Measurements from ENCODE around the gene SRXN1. TPM values are rescaled to one million over a fixed set of nuclear protein-coding genes. Genes with fewer than 3 reads are reported as not detected.
A peak's percentile ranks its signal among the peaks of the same experiment; 100 is the strongest.

The SRXN1 gene
- total RNA-seq (3.2 TPM), polyA plus RNA-seq (10 to 100 TPM in 3 of 4 donors, 1 to 10 TPM in 1; 7.5 to 15.1 (median 13.1) TPM)

DNA sequence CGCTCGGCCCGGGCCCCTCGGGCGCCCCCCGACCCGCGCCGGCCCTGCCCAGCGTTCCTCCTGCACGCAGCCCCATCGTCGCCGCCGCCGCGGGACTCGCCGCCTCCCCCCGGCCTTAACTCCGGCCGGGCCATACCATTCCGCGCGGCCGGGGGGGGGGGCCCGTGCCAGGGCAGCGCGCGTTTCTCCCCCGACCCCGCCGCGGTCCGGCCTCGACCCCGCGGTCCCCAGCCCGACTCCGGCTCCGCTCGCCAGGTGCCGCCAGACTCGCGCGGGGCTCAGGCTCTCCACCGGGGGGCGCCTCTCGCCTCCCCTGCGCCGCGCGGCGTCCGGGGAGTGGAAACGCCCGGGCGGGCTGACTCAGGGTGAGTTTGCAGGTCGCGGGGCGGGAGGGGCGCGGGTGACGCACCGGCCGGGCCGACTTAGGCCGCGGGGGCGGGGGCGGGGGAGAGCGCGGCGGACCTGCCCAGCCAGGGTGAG, at the start of gene SRXN1:
Gene SRXN1 (minus strand): TSS at position 91 of the 480 bp plus-strand sequence. CDS start 15 bp downstream, at position 76.
- Histone ChIP-seq H3K27me3 (ENCODE audit: control insufficient read depth, insufficient read depth, low read length) (peaks cover 3% of the 10 kb centered on the region), H3K4me1 (ENCODE audit: control insufficient read depth, insufficient read depth, low read length, poor library complexity, severe bottlenecking) (peaks cover 24% of the 10 kb centered on the region), H3K4me3 (ENCODE audit: low read depth, low read length) (peak within 1 kb of the TSS; percentile 84), H3K36me3 (ENCODE audit: control insufficient read depth, insufficient read depth, low read length) (peaks cover 3% of the 10 kb centered on the region), H3K9me3 (ENCODE audit: control insufficient read depth in 2 of 2, low read length in 2 of 2) (no peaks in the 10 kb centered on the region), H3K27ac (ENCODE audit: insufficient read depth, low read length, poor library complexity, severe bottlenecking) (peak within 1 kb of the TSS; percentile 23)
- peak within 1 kb of the TSS; percentile 44 to 84 (median 67) for H3K27ac Mint-ChIP-seq
- peaks cover 16% of the 10 kb centered on the region for H3K27me3 Mint-ChIP-seq
- DNase-seq (peak; percentile 54 to 83 (median 64)), ATAC-seq (ENCODE audit: low read depth in 2 of 2) (peak; percentile 86 to 90)
- H3K4me3 Mint-ChIP-seq = peak within 1 kb of the TSS; percentile 83 to 93 (median 88)
- H3K4me1 Mint-ChIP-seq = peaks cover 5 to 34% (median 22%) of the 10 kb centered on the region in 4 donors
- no peaks in the 10 kb centered on the region for H3K9me3 Mint-ChIP-seq
- H3K36me3 Mint-ChIP-seq = peaks cover 7% of the 10 kb centered on the region

DNA sequence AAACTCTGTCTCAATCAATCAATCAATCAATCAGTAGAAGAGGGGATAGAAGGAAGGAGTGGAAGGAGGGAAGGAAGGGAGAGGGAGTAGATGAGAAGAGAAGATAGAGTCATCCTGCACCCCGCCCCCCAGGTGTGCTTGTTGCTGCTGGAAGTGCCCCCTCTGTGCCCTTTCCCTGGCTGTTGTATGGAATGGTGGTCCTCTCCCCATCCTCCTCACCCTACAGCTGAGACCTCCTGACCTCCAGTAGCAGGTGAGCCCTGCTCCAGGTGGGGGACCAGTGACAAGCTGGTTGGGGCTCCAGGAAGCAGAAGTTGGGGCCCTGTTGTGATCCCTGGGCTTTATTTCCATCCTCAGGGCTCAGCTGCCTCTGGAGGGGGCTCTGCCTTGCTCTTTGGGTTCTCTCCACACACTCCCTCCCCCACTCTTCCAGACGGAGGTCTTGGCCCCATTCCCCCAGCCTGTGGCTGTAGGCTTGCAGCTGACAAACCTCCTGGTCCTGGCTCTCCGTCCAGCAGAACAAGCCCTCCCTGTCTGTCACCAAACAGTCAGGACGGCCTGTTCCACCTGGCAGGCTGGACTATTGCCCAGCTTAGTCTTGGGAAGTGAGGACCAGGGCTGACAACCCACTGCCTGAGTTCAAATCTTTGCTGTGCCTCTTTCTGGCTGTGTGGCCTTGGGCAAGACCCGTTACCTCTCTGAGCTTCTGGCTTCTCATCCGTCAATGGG, 48.6 kb upstream of the SRXN1 start:
- Mint-ChIP-seq H3K4me1 (no peaks in the 10 kb centered on the region), H3K27me3 (peaks cover 6% of the 10 kb centered on the region), H3K9me3 (peaks cover 0 to 2% (median 0%) of the 10 kb centered on the region in 7 donors), H3K27ac (no peak overlapping the region), H3K36me3 (no peaks in the 10 kb centered on the region), H3K4me3 (no peak overlapping the region)
- Histone ChIP-seq H3K27ac (ENCODE audit: insufficient read depth, low read length, poor library complexity, severe bottlenecking) (no peak overlapping the region), H3K36me3 (ENCODE audit: control insufficient read depth, insufficient read depth, low read length) (no peaks in the 10 kb centered on the region), H3K4me1 (ENCODE audit: control insufficient read depth, insufficient read depth, low read length, poor library complexity, severe bottlenecking) (no peaks in the 10 kb centered on the region), H3K27me3 (ENCODE audit: control insufficient read depth, insufficient read depth, low read length) (no peaks in the 10 kb centered on the region), H3K4me3 (ENCODE audit: low read depth, low read length) (no peak overlapping the region), H3K9me3 (ENCODE audit: control insufficient read depth in 2 of 2, low read length in 2 of 2) (no peaks in the 10 kb centered on the region)
- DNase-seq (no peak), ATAC-seq (ENCODE audit: low read depth in 2 of 2) (no peak)

DNA sequence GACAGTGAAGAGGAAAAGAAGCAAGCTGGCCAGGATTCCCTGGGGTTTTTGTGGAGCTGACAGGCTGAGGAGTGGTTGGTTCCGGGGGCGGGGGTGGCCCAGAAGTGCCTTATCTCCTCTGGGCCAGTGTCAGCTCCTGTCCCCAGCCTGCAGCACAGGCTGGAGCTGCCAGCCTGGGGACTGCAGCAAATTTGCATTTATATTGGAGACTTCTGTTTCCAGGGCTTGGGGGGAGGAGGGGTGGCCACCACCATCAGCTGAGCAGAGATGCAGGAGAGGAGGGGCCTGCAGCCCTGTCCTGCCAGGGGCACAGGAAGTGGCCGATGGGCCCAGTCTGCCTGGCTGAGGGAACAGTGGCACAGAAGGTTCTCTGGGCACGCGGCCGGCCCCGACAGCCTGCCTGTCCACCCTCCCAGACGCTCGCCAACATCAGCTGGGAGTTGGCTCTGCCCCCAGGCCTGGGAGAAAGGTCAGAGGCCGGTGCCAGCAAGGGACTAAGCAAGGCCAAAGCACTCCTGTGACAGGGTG, 46.9 kb upstream of the SRXN1 start:
- H3K27me3 Mint-ChIP-seq = peaks cover under 1% of the 10 kb centered on the region
- Histone ChIP-seq H3K27ac (ENCODE audit: insufficient read depth, low read length, poor library complexity, severe bottlenecking) (no peak overlapping the region), H3K9me3 (ENCODE audit: control insufficient read depth in 2 of 2, low read length in 2 of 2) (no peaks in the 10 kb centered on the region), H3K27me3 (ENCODE audit: control insufficient read depth, insufficient read depth, low read length) (no peaks in the 10 kb centered on the region), H3K4me1 (ENCODE audit: control insufficient read depth, insufficient read depth, low read length, poor library complexity, severe bottlenecking) (no peaks in the 10 kb centered on the region), H3K36me3 (ENCODE audit: control insufficient read depth, insufficient read depth, low read length) (no peaks in the 10 kb centered on the region), H3K4me3 (ENCODE audit: low read depth, low read length) (no peak overlapping the region)
- H3K27ac Mint-ChIP-seq = no peak overlapping the region
- no peaks in the 10 kb centered on the region for H3K36me3 Mint-ChIP-seq
- H3K4me3 Mint-ChIP-seq = no peak overlapping the region
- H3K4me1 Mint-ChIP-seq = no peaks in the 10 kb centered on the region
- no peak for ATAC-seq (ENCODE audit: low read depth in 2 of 2)
- H3K9me3 Mint-ChIP-seq = no peaks in the 10 kb centered on the region
- no peak for DNase-seq

DNA sequence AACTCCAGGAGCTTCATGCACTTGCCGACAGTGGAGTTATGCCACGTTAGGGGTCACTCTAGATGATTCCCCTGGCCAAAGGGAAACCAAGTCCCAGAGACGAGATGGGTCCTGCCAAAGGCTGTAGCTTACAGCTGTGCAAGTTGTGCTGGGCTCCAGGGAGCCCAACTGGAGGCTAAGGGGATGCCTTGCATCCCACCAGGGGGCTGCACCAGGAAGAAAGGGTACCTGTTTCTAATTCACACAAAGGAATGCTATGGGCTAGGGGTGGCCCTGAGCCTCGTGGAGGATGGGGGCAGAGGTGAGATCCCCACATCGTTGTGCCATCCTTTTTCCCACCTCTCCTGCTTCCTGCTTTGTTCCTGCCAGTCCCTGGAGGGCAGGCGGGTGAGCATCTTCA, 46.3 kb upstream of the SRXN1 start:
- no peak for DNase-seq
- H3K4me1 Mint-ChIP-seq = no peaks in the 10 kb centered on the region
- no peaks in the 10 kb centered on the region for H3K4me1 ChIP-seq (ENCODE audit: control insufficient read depth, insufficient read depth, low read length, poor library complexity, severe bottlenecking)
- ATAC-seq (ENCODE audit: low read depth in 2 of 2) = no peak
- no peaks in the 10 kb centered on the region for H3K36me3 Mint-ChIP-seq
- H3K27ac ChIP-seq (ENCODE audit: insufficient read depth, low read length, poor library complexity, severe bottlenecking) = no peak overlapping the region
- H3K4me3 Mint-ChIP-seq = no peak overlapping the region
- H3K9me3 ChIP-seq (ENCODE audit: control insufficient read depth in 2 of 2, low read length in 2 of 2) = no peaks in the 10 kb centered on the region
- H3K27me3 Mint-ChIP-seq = no peaks in the 10 kb centered on the region
- no peak overlapping the region for H3K27ac Mint-ChIP-seq
- no peaks in the 10 kb centered on the region for H3K36me3 ChIP-seq (ENCODE audit: control insufficient read depth, insufficient read depth, low read length)
- H3K9me3 Mint-ChIP-seq = no peaks in the 10 kb centered on the region
- H3K4me3 ChIP-seq (ENCODE audit: low read depth, low read length) = no peak overlapping the region
- H3K27me3 ChIP-seq (ENCODE audit: control insufficient read depth, insufficient read depth, low read length) = no peaks in the 10 kb centered on the region

DNA sequence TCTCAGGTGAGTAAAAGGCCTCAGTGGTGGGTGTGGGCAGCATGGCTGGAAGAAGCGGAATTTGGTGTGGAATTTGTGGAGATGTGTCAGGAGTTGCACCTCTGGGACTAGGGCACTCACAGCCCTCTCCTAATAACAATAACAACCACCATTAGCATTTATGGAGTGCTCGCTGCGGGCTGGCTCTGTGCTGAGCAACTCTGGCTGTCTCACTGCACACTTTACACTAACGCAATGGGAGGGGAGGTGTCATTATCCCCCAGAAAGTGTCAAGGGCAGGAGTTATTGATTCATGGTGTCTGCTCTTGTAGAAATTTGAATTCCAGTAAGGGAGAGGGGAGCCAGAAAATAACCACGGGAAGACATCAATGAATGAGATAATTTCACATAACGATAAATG, 45.3 kb upstream of the SRXN1 start:
- DNase-seq (no peak), ATAC-seq (ENCODE audit: low read depth in 2 of 2) (no peak)
- Mint-ChIP-seq H3K4me1 (no peaks in the 10 kb centered on the region), H3K27ac (no peak overlapping the region), H3K9me3 (no peaks in the 10 kb centered on the region), H3K4me3 (no peak overlapping the region), H3K27me3 (no peaks in the 10 kb centered on the region), H3K36me3 (no peaks in the 10 kb centered on the region)
- H3K4me3 ChIP-seq (ENCODE audit: low read depth, low read length) = no peak overlapping the region
- no peaks in the 10 kb centered on the region for H3K9me3 ChIP-seq (ENCODE audit: control insufficient read depth in 2 of 2, low read length in 2 of 2)
- H3K36me3 ChIP-seq (ENCODE audit: control insufficient read depth, insufficient read depth, low read length) = no peaks in the 10 kb centered on the region
- H3K4me1 ChIP-seq (ENCODE audit: control insufficient read depth, insufficient read depth, low read length, poor library complexity, severe bottlenecking) = no peaks in the 10 kb centered on the region
- no peaks in the 10 kb centered on the region for H3K27me3 ChIP-seq (ENCODE audit: control insufficient read depth, insufficient read depth, low read length)
- H3K27ac ChIP-seq (ENCODE audit: insufficient read depth, low read length, poor library complexity, severe bottlenecking) = no peak overlapping the region

DNA sequence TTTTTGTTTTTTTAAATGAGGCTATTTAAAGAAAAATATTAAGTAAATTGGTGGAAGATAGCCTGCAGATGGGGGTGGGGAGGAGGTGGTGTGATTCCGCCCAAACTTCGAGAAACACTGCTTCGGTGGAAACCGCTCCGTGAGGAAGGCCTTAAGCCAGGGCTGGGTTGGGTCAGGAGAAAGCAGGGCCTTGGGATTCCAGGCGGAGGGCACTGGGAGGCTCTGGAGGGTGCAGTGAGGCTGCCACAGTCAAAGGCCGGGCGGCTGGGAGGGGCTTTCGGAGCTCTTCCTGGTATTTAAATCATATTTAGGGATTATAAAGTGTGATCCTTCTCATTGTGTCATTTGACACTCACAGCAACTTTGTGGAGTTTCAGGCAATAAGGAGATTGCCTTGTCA, 44.8 kb upstream of the SRXN1 start:
- ATAC-seq (ENCODE audit: low read depth in 2 of 2) (no peak), DNase-seq (no peak)
- Histone ChIP-seq H3K9me3 (ENCODE audit: control insufficient read depth in 2 of 2, low read length in 2 of 2) (no peaks in the 10 kb centered on the region), H3K4me3 (ENCODE audit: low read depth, low read length) (no peak overlapping the region), H3K36me3 (ENCODE audit: control insufficient read depth, insufficient read depth, low read length) (no peaks in the 10 kb centered on the region), H3K27ac (ENCODE audit: insufficient read depth, low read length, poor library complexity, severe bottlenecking) (no peak overlapping the region), H3K27me3 (ENCODE audit: control insufficient read depth, insufficient read depth, low read length) (no peaks in the 10 kb centered on the region), H3K4me1 (ENCODE audit: control insufficient read depth, insufficient read depth, low read length, poor library complexity, severe bottlenecking) (no peaks in the 10 kb centered on the region)
- Mint-ChIP-seq H3K27ac (no peak overlapping the region), H3K9me3 (no peaks in the 10 kb centered on the region), H3K27me3 (no peaks in the 10 kb centered on the region), H3K36me3 (no peaks in the 10 kb centered on the region), H3K4me3 (no peak overlapping the region), H3K4me1 (no peaks in the 10 kb centered on the region)

DNA sequence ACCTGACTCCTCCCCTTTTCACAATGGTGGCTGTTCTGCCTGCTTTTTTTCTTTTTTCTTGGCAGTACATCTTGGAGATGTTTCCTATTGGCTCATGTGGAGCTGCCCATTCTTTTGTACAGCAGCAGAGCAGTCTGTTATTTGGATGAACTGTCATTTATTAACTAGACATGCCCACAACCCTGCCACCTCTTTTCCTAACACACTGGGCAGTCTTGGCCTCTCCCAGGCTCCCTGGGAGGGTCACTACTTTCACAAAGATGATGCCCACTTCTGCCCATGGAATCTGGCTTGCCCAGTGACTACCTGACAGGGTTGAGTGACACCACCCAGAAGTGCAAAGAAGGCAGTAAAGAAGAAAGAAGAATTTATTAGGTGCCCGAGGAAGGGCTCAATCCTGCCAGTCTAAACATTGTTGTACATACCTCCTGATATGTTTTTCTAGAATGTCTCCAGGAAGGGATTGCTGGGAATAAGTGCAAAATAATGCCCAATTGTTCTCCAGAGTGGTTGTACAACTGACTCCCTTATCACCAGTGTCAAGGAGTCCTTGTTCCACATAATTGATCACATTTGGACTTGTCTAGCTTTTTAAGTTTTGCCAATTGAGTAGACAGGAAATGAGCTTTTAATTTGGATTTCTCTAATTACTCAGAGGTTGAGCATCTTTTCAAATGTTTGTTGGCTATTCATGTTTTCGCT, 42.3 kb upstream of the SRXN1 start:
- peak overlapping the region in 1 of 3 donors; percentile 39 for H3K27ac Mint-ChIP-seq
- DNase-seq = no peak
- H3K27me3 Mint-ChIP-seq = no peaks in the 10 kb centered on the region
- no peak overlapping the region for H3K27ac ChIP-seq (ENCODE audit: insufficient read depth, low read length, poor library complexity, severe bottlenecking)
- peaks cover 0 to 3% (median 0%) of the 10 kb centered on the region in 7 donors for H3K9me3 Mint-ChIP-seq
- no peaks in the 10 kb centered on the region for H3K9me3 ChIP-seq (ENCODE audit: control insufficient read depth in 2 of 2, low read length in 2 of 2)
- no peak overlapping the region for H3K4me3 ChIP-seq (ENCODE audit: low read depth, low read length)
- no peaks in the 10 kb centered on the region for H3K36me3 Mint-ChIP-seq
- no peaks in the 10 kb centered on the region for H3K4me1 Mint-ChIP-seq
- H3K27me3 ChIP-seq (ENCODE audit: control insufficient read depth, insufficient read depth, low read length) = peaks cover 3% of the 10 kb centered on the region
- ATAC-seq (ENCODE audit: low read depth in 2 of 2) = no peak
- no peaks in the 10 kb centered on the region for H3K36me3 ChIP-seq (ENCODE audit: control insufficient read depth, insufficient read depth, low read length)
- H3K4me3 Mint-ChIP-seq = no peak overlapping the region
- no peaks in the 10 kb centered on the region for H3K4me1 ChIP-seq (ENCODE audit: control insufficient read depth, insufficient read depth, low read length, poor library complexity, severe bottlenecking)
